ENCODE measurements around the gene ZNRF4. TPM values are rescaled to one million over a fixed set of nuclear protein-coding genes. Genes with fewer than 3 reads are reported as not detected.
"Not testable (repeated sequence)": the region's sequence is repeated elsewhere in the genome, so short reads cannot be mapped to it uniquely, and the experiment has no call there.

The ZNRF4 gene
- total RNA-seq, 4 donors from 2014 or later, result not detected

GRCh38 chr19:5436106-5436947 is 18.9 kb upstream of the ZNRF4 start:
- TF ChIP-seq POLR2A (IDR thresholded peaks at IDR 0.05), result no peak
- TF ChIP-seq, protein P1, sequence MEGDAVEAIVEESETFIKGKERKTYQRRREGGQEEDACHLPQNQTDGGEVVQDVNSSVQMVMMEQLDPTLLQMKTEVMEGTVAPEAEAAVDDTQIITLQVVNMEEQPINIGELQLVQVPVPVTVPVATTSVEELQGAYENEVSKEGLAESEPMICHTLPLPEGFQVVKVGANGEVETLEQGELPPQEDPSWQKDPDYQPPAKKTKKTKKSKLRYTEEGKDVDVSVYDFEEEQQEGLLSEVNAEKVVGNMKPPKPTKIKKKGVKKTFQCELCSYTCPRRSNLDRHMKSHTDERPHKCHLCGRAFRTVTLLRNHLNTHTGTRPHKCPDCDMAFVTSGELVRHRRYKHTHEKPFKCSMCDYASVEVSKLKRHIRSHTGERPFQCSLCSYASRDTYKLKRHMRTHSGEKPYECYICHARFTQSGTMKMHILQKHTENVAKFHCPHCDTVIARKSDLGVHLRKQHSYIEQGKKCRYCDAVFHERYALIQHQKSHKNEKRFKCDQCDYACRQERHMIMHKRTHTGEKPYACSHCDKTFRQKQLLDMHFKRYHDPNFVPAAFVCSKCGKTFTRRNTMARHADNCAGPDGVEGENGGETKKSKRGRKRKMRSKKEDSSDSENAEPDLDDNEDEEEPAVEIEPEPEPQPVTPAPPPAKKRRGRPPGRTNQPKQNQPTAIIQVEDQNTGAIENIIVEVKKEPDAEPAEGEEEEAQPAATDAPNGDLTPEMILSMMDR (IDR thresholded peaks at IDR 0.05), result no peak
- Histone ChIP-seq H3K27ac (no peak overlapping the region), H3K9me3 (no peaks in the 10 kb centered on the region), H3K4me3 (no peak overlapping the region), H3K4me1 (no peaks in the 10 kb centered on the region), H3K36me3 (no peaks in the 10 kb centered on the region), H3K27me3 (peaks cover 0 to 4% of the 10 kb centered on the region in 2 donors)
- no peak for DNase-seq
- intact Hi-C loops (cut with DNase I; ENCODE audit: low total_unique reads), result no loop called here

- Histone ChIP-seq H3K9me3 (no peaks in the 10 kb centered on the region), H3K36me3 (no peaks in the 10 kb centered on the region), H3K27ac (no peak overlapping the region), H3K4me1 (no peaks in the 10 kb centered on the region), H3K27me3 (peaks cover 0 to 4% of the 10 kb centered on the region in 2 donors), H3K4me3 (no peak overlapping the region)
- no peak for DNase-seq
- intact Hi-C loops (cut with DNase I; ENCODE audit: low total_unique reads), result no loop called here
- TF ChIP-seq, protein P1 (IDR thresholded peaks at IDR 0.05), result no peak
- no peak for TF ChIP-seq POLR2A (IDR thresholded peaks at IDR 0.05)
Observed at GRCh38 chr19:5436948-5437306, 18.3 kb upstream of the ZNRF4 start.

- H3K4me1 ChIP-seq; H3K36me3 ChIP-seq; H3K9me3 ChIP-seq; H3K27me3 ChIP-seq; H3K27ac ChIP-seq; intact Hi-C loops (cut with DNase I; ENCODE audit: low total_unique reads); H3K4me3 ChIP-seq; DNase-seq: not testable (repeated sequence)
Observed at GRCh38 chr19:5438756-5439155, 16.5 kb upstream of the ZNRF4 start.

DNA sequence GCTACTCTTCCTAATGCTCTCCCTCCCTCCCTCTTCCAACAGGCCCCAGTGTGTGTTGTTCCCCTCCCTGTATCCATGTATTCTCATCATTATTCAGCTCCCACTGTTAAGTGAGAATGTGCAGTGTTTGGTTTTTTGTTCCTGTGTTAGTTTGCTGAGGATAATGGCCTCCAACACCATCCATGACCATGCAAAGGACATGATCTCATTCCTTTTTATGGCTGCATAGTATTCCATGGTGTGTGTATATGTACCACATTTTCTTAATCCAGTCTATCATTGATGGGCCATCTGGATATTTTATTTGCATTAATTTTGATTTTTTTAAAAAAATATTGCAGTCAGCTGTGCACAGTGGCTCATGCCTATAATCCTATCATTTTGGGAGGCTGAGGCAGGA is 15.8 kb upstream of the ZNRF4 start:
- intact Hi-C loops (cut with DNase I; ENCODE audit: low total_unique reads), result no loop called here
- no peak overlapping the region for H3K27ac ChIP-seq
- H3K4me1 ChIP-seq, result no peaks in the 10 kb centered on the region
- DNase-seq, result no peak
- TF ChIP-seq, protein P1 (IDR thresholded peaks at IDR 0.05), result no peak
- no peak for TF ChIP-seq POLR2A (IDR thresholded peaks at IDR 0.05)
- no peak overlapping the region for H3K4me3 ChIP-seq
- no peaks in the 10 kb centered on the region for H3K36me3 ChIP-seq
- peaks cover 0 to 4% of the 10 kb centered on the region in 2 donors for H3K27me3 ChIP-seq
- H3K9me3 ChIP-seq, result no peaks in the 10 kb centered on the region

DNA sequence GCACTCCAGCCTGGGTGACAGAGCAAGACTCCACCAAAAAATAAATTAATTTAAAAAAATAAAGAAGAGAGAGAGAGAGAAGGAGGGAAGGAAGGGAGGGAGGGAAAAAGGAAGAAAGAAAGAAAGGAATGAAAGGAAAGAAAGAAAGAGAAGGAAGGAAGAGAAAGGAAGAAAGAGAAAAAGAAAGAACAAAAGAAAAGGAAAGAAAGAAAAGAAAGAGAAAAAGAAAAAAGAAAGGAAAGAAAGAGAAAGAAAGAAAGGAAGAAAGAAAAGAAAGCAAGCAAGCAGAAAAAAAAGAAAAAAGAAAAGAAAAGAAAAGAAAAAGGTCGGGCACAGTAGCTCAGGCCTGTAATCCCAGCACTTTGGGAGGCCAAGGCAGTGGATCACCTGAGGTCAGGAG is 14.9 kb upstream of the ZNRF4 start:
- peaks cover 0 to 4% of the 10 kb centered on the region in 2 donors for H3K27me3 ChIP-seq
- H3K36me3 ChIP-seq, result no peaks in the 10 kb centered on the region

More for the DNA sequence above, 14.9 kb upstream of the ZNRF4 start:
- intact Hi-C loops (cut with DNase I; ENCODE audit: low total_unique reads), result no loop called here
- Histone ChIP-seq H3K4me1 (no peaks in the 10 kb centered on the region), H3K9me3 (no peaks in the 10 kb centered on the region), H3K4me3 (no peak overlapping the region), H3K27ac (no peak overlapping the region)
- DNase-seq, result no peak
- TF ChIP-seq, protein P1 (IDR thresholded peaks at IDR 0.05), result no peak
- TF ChIP-seq POLR2A (IDR thresholded peaks at IDR 0.05), result no peak

Data from uterus (tissue), 4 donors.